CD4-positive, alpha-beta T cell (primary cell): Measurements from ENCODE around the gene OR10G8. TPM values are rescaled to one million over a fixed set of nuclear protein-coding genes. Genes with fewer than 3 reads are reported as not detected.

Experiments used
- ATAC-seq: fragments of 200-7000 bp; cut with Tn5 transposase; one replicate; pipeline ENCODE4 v1.10.0; 2022; ENCODE audit warnings: mild to moderate bottlenecking; ENCODE audit not compliant: poor library complexity
- CTCF ChIA-PET: fragments of 350-600 bp; sonication (Branson Sonifier 250); formaldehyde crosslinking; loops from one replicate; lab custom pipeline; 2021; ENCODE audit warnings: antibody characterized with exemption, inconsistent platforms; lab: Charles Lee
- POLR2A ChIA-PET: fragments of 350-600 bp; sonication (Branson Sonifier 250); formaldehyde crosslinking; loops from one replicate; lab custom pipeline; 2021; ENCODE audit warnings: antibody characterized with exemption, inconsistent platforms; lab: Charles Lee
- DNase-seq, 14 experiments: peaks; one replicate each; pipeline ENCODE4 v3.0.0-alpha.2; 2013 to 2020; ENCODE audit warnings: mixed read lengths in 2 of 14
- H3K27ac ChIP-seq, 2 donors: one replicate each; pipeline versions ENCODE4 v1.5.1 to v1.7.0; 2013; ENCODE audit warnings: low read length in 2 of 2, low read depth in 1 of 2, mild to moderate bottlenecking in 1 of 2
- H3K27me3 ChIP-seq, 2 experiments: 1 replicate in 1 of 2; 2 replicates in 1 of 2; pipeline versions ENCODE4 v1.6.1 to v1.7.0; 2013; ENCODE audit warnings: low read length in 2 of 2, control low read depth in 1 of 2, mild to moderate bottlenecking in 1 of 2, moderate library complexity in 1 of 2; ENCODE audit not compliant: insufficient read depth in 2 of 2, control insufficient read depth in 1 of 2
- H3K36me3 ChIP-seq: one replicate; pipeline ENCODE4 v1.6.1; 2013; ENCODE audit warnings: low read length, control low read depth; ENCODE audit not compliant: insufficient read depth
- H3K4me1 ChIP-seq: one replicate; pipeline ENCODE4 v1.6.1; 2013; ENCODE audit warnings: low read length, control low read depth; ENCODE audit not compliant: insufficient read depth
- H3K4me3 ChIP-seq: one replicate; pipeline ENCODE4 v1.5.1; 2013; ENCODE audit warnings: mild to moderate bottlenecking, low read length, moderate library complexity
- H3K9me3 ChIP-seq, 2 experiments: 1 replicate in 1 of 2; 2 replicates in 1 of 2; pipeline versions ENCODE4 v1.6.1 to v1.7.0; 2013; ENCODE audit warnings: low read length in 2 of 2, mild to moderate bottlenecking in 2 of 2, control low read depth in 1 of 2, moderate library complexity in 1 of 2; ENCODE audit not compliant: control insufficient read depth in 1 of 2, insufficient read depth in 1 of 2
- H3K27ac Mint-ChIP-seq: one replicate; pipeline ENCODE4 v1.8.0; 2020; ENCODE audit warnings: mixed read lengths
- H3K27me3 Mint-ChIP-seq: one replicate; pipeline ENCODE4 v1.8.0; 2021; ENCODE audit warnings: mixed read lengths
- H3K36me3 Mint-ChIP-seq: one replicate; pipeline ENCODE4 v1.8.0; 2021; ENCODE audit warnings: low read depth, mixed read lengths
- H3K4me1 Mint-ChIP-seq: one replicate; pipeline ENCODE4 v1.8.0; 2021; ENCODE audit warnings: low read depth, mixed read lengths
- H3K4me3 Mint-ChIP-seq: one replicate; pipeline ENCODE4 v1.8.0; 2020; ENCODE audit warnings: mild to moderate bottlenecking, mixed read lengths
- H3K9me3 Mint-ChIP-seq: one replicate; pipeline ENCODE4 v1.8.0; 2020; ENCODE audit warnings: mixed read lengths
- CTCF ChIP-seq: fragments of 200-600 bp; IDR thresholded peaks from one replicate; pipeline ENCODE4 v1.8.0; 2022; ENCODE audit warnings: antibody characterized with exemption, mild to moderate bottlenecking
- intact Hi-C, 2 experiments: fragments of 100-400 bp; cut with DNase I in 1 of 2; cut with micrococcal nuclease in 1 of 2; formaldehyde crosslinking; loops; one replicate each; pipeline versions ENCODE4 v1.15.1 to v1.9.0; 2023 to 2025; cut with DNase I, micrococcal nuclease
- total RNA-seq, 174 experiments: library from RNA in 2 of 174; stranded (reverse) in 2 of 174; gene quantifications; one replicate each; pipeline ENCODE4 v1.2.3 and lab custom pipeline; 2021 to 2026

The OR10G8 gene
- total RNA-seq, 2 experiments from 2014 or later = not detected

GRCh38 chr11:124075841-124076651, 49.4 kb downstream of the OR10G8 start:
- H3K4me3 ChIP-seq = peak overlapping the region; percentile 43
- ATAC-seq (peak; percentile 34), DNase-seq (peak in 2 of 14 experiments; percentile 26 to 30)
- Mint-ChIP-seq H3K27me3 (peaks cover 49% of the 10 kb centered on the region), H3K9me3 (no peaks in the 10 kb centered on the region), H3K36me3 (no peaks in the 10 kb centered on the region), H3K4me3 (peak overlapping the region; percentile 56), H3K4me1 (peaks cover 14% of the 10 kb centered on the region), H3K27ac (no peak overlapping the region)
- no peaks in the 10 kb centered on the region for H3K36me3 ChIP-seq
- H3K4me1 ChIP-seq = peaks cover 8% of the 10 kb centered on the region
- peaks cover 18 to 20% of the 10 kb centered on the region in 2 experiments for H3K27me3 ChIP-seq
- POLR2A ChIA-PET = no interaction called here
- no peaks in the 10 kb centered on the region for H3K9me3 ChIP-seq
- H3K27ac ChIP-seq = no peak overlapping the region
- CTCF ChIA-PET = interaction anchor here (1.4 kb wide), 1 partner anchor 10 kb away, joined by 3 read pairs; no protein-coding TSS in a partner anchor
- intact Hi-C loops = no loop called here
- no peak for TF ChIP-seq CTCF

- H3K36me3 ChIP-seq = no peaks in the 10 kb centered on the region
- peaks cover 52% of the 10 kb centered on the region for H3K27me3 Mint-ChIP-seq
- CTCF ChIA-PET = interaction anchor here (1.4 kb wide), 1 partner anchor 11 kb away, joined by 3 read pairs; no protein-coding TSS in a partner anchor
- intact Hi-C loops = no loop called here
- POLR2A ChIA-PET = no interaction called here
- H3K27ac ChIP-seq = no peak overlapping the region
- peaks cover 8% of the 10 kb centered on the region for H3K4me1 ChIP-seq
- ATAC-seq (no peak), DNase-seq (no peak)
- no peak overlapping the region for H3K4me3 ChIP-seq
- H3K9me3 ChIP-seq = no peaks in the 10 kb centered on the region
- H3K36me3 Mint-ChIP-seq = no peaks in the 10 kb centered on the region
- no peak for TF ChIP-seq CTCF
- peaks cover 11 to 20% of the 10 kb centered on the region in 2 experiments for H3K27me3 ChIP-seq
- H3K4me3 Mint-ChIP-seq = no peak overlapping the region
- H3K4me1 Mint-ChIP-seq = peaks cover 9% of the 10 kb centered on the region
- H3K27ac Mint-ChIP-seq = no peak overlapping the region
- H3K9me3 Mint-ChIP-seq = no peaks in the 10 kb centered on the region
Measured at GRCh38 chr11:124077266-124077665, 50.7 kb downstream of the OR10G8 start.

- H3K36me3 Mint-ChIP-seq = no peaks in the 10 kb centered on the region
Measured at GRCh38 chr11:124078591-124078990, 52.0 kb downstream of the OR10G8 start.

More at GRCh38 chr11:124078591-124078990, 52.0 kb downstream of the OR10G8 start:
- ChIA-PET POLR2A (no interaction called here), CTCF (no interaction called here)
- Mint-ChIP-seq H3K4me3 (no peak overlapping the region), H3K9me3 (no peaks in the 10 kb centered on the region), H3K4me1 (peaks cover 9% of the 10 kb centered on the region), H3K27ac (no peak overlapping the region), H3K27me3 (peaks cover 54% of the 10 kb centered on the region)
- no peaks in the 10 kb centered on the region for H3K36me3 ChIP-seq
- peaks cover 8% of the 10 kb centered on the region for H3K4me1 ChIP-seq
- H3K9me3 ChIP-seq = no peaks in the 10 kb centered on the region
- TF ChIP-seq CTCF = no peak
- no peak overlapping the region for H3K4me3 ChIP-seq
- H3K27me3 ChIP-seq = peaks cover 17 to 20% of the 10 kb centered on the region in 2 experiments
- no peak for DNase-seq
- ATAC-seq = no peak
- intact Hi-C loops = no loop called here
- no peak overlapping the region for H3K27ac ChIP-seq
